ENCODE data around the gene THSD4. TPM values are rescaled to one million over a fixed set of nuclear protein-coding genes. Genes with fewer than 3 reads are reported as not detected.
A peak's percentile ranks its signal among the peaks of the same experiment; 100 is the strongest.

The THSD4 gene
- total RNA-seq, 1 donor, result 15.6 TPM

DNA sequence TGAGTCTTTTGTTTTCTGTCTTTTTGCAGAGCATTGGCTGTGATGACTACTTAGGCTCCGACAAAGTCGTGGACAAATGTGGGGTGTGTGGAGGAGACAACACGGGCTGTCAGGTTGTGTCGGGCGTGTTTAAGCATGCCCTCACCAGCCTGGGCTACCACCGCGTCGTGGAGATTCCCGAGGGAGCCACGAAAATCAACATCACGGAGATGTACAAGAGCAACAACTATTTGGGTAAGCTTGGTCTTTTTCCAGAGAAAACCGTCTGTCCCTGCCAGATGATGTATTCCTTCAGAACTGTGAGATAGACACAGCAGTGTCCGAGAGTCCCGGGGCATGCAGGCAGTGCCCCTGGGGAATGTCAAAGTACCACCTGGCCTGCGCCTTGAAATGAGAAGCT is 545.2 kb downstream of the THSD4 start:
- Histone ChIP-seq H2AFZ (ENCODE audit: low read length) (peak overlapping the region; percentile 56), H3K27ac (ENCODE audit: low read depth, low read length) (no peak overlapping the region), H3K79me2 (ENCODE audit: insufficient read depth, low read length) (no peaks in the 10 kb centered on the region), H3K4me3 (ENCODE audit: insufficient read depth, low read length) (no peak overlapping the region), H3K27me3 (ENCODE audit: insufficient read depth, low read length) (no peaks in the 10 kb centered on the region), H3K9me3 (ENCODE audit: low read depth, low read length) (no peaks in the 10 kb centered on the region), H4K20me1 (ENCODE audit: insufficient read depth, low read length) (peaks cover 2% of the 10 kb centered on the region), H3K36me3 (ENCODE audit: insufficient read depth, low read length) (no peaks in the 10 kb centered on the region), H3K4me2 (ENCODE audit: insufficient read depth, low read length) (peak overlapping the region; percentile 33), H3K4me1 (ENCODE audit: insufficient read depth, low read length) (no peaks in the 10 kb centered on the region)
- DNase-seq (ENCODE audit: insufficient read length, low spot score, missing footprints), result no peak
- TF ChIP-seq, protein P1, sequence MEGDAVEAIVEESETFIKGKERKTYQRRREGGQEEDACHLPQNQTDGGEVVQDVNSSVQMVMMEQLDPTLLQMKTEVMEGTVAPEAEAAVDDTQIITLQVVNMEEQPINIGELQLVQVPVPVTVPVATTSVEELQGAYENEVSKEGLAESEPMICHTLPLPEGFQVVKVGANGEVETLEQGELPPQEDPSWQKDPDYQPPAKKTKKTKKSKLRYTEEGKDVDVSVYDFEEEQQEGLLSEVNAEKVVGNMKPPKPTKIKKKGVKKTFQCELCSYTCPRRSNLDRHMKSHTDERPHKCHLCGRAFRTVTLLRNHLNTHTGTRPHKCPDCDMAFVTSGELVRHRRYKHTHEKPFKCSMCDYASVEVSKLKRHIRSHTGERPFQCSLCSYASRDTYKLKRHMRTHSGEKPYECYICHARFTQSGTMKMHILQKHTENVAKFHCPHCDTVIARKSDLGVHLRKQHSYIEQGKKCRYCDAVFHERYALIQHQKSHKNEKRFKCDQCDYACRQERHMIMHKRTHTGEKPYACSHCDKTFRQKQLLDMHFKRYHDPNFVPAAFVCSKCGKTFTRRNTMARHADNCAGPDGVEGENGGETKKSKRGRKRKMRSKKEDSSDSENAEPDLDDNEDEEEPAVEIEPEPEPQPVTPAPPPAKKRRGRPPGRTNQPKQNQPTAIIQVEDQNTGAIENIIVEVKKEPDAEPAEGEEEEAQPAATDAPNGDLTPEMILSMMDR (IDR thresholded peaks at IDR 0.05; ENCODE audit: extremely low read depth, low read depth, low read length), result no peak

DNA sequence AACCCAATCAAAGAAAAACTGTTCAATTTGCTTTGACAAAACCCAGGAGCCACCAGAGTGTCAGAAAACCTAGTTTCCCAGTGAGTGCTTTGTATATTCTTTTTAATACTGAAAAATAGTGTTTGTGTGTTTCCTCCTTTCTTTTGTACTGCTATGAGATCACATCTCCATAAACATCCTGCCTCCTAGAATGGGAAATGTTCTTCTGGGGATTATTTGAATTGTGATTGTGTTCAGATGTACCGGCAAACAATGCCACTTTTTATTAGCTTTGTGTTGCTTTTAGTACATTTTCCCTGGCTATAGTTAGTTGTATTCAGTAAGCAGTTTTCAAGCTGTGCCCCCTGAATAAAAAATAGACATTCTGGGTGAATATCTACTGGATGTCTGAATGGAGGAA is 547.0 kb downstream of the THSD4 start:
- no peaks in the 10 kb centered on the region for H3K4me1 ChIP-seq (ENCODE audit: insufficient read depth, low read length)
- no peaks in the 10 kb centered on the region for H3K36me3 ChIP-seq (ENCODE audit: insufficient read depth, low read length)
- no peaks in the 10 kb centered on the region for H3K9me3 ChIP-seq (ENCODE audit: low read depth, low read length)
- no peak overlapping the region for H3K4me3 ChIP-seq (ENCODE audit: insufficient read depth, low read length)
- no peaks in the 10 kb centered on the region for H3K79me2 ChIP-seq (ENCODE audit: insufficient read depth, low read length)
- H3K27me3 ChIP-seq (ENCODE audit: insufficient read depth, low read length), result no peaks in the 10 kb centered on the region
- no peak overlapping the region for H3K4me2 ChIP-seq (ENCODE audit: insufficient read depth, low read length)
- TF ChIP-seq, protein P1 (IDR thresholded peaks at IDR 0.05; ENCODE audit: extremely low read depth, low read depth, low read length), result no peak
- no peak overlapping the region for H3K27ac ChIP-seq (ENCODE audit: low read depth, low read length)
- peaks cover 2% of the 10 kb centered on the region for H4K20me1 ChIP-seq (ENCODE audit: insufficient read depth, low read length)
- no peak overlapping the region for H2AFZ ChIP-seq (ENCODE audit: low read length)
- no peak for DNase-seq (ENCODE audit: insufficient read length, low spot score, missing footprints)

DNA sequence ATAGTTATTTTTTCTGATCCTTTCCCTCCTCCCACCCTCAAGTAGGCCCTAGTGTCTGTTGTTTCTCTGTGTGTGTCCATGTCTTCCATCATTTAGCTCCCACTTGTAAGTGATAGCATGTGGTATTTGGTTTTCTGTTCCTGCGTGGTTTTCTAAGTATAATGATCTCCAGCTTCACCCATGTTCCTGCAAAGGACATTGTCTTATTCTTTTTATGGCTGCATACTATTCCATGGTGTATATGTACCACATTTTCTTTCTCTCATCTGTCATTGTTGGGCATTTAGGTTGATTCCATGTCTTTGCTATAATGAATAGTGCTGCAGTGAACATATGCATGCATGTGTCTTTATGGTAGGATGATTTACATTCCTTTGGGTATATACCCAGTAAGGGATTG is 549.4 kb downstream of the THSD4 start:
- H3K4me3 ChIP-seq (ENCODE audit: insufficient read depth, low read length), result no peak overlapping the region
- no peaks in the 10 kb centered on the region for H3K9me3 ChIP-seq (ENCODE audit: low read depth, low read length)
- no peaks in the 10 kb centered on the region for H3K4me1 ChIP-seq (ENCODE audit: insufficient read depth, low read length)
- no peaks in the 10 kb centered on the region for H3K79me2 ChIP-seq (ENCODE audit: insufficient read depth, low read length)
- no peak for DNase-seq (ENCODE audit: insufficient read length, low spot score, missing footprints)
- no peak overlapping the region for H3K27ac ChIP-seq (ENCODE audit: low read depth, low read length)
- H3K36me3 ChIP-seq (ENCODE audit: insufficient read depth, low read length), result no peaks in the 10 kb centered on the region
- H3K27me3 ChIP-seq (ENCODE audit: insufficient read depth, low read length), result no peaks in the 10 kb centered on the region
- no peak overlapping the region for H2AFZ ChIP-seq (ENCODE audit: low read length)
- TF ChIP-seq, protein P1 (IDR thresholded peaks at IDR 0.05; ENCODE audit: extremely low read depth, low read depth, low read length), result no peak
- no peak overlapping the region for H3K4me2 ChIP-seq (ENCODE audit: insufficient read depth, low read length)
- peaks cover 2% of the 10 kb centered on the region for H4K20me1 ChIP-seq (ENCODE audit: insufficient read depth, low read length)

DNA sequence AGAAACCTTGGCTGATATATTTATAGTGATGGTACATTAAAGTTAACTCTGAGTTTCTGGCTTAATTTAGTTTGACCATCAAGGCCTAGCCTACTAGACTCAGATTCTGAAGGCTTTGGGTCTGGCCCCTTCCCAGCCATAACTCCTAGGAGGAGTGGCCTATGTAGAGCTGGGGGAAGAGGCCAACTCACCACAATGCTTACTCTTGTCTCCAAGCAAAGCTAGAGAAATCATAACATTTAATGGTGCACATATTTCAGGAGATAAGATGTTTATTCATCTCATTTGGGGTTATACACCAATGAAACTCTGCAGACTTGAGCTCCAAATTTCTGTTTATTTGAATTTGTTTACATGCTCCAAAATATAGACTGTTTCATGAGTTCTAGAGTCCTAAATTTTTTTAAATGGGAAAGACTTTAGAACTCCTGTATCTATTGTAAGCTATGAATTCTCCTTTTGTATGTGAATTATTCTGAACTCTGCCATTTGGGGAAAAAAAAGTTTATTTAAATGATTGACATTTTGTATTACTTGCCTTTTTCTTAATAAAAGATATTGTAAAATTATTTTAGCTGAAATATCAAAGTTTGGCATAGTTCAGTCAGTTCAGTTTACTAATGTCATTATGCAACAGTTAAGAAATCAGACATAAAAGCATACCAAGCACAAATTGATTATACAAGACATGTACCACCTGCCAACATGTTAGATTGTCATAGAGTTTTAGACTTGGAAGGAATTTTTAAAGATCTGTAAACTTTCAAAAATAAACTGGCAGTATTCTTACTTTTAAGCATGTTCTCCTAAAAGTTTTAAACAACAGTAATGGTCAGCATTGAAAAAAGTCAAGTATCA is 551.7 kb downstream of the THSD4 start:
- no peaks in the 10 kb centered on the region for H3K4me1 ChIP-seq (ENCODE audit: insufficient read depth, low read length)
- no peaks in the 10 kb centered on the region for H3K79me2 ChIP-seq (ENCODE audit: insufficient read depth, low read length)
- H4K20me1 ChIP-seq (ENCODE audit: insufficient read depth, low read length), result no peaks in the 10 kb centered on the region
- H3K4me3 ChIP-seq (ENCODE audit: insufficient read depth, low read length), result no peak overlapping the region
- H3K27ac ChIP-seq (ENCODE audit: low read depth, low read length), result no peak overlapping the region
- H3K36me3 ChIP-seq (ENCODE audit: insufficient read depth, low read length), result no peaks in the 10 kb centered on the region
- no peak overlapping the region for H2AFZ ChIP-seq (ENCODE audit: low read length)
- TF ChIP-seq, protein P1 (IDR thresholded peaks at IDR 0.05; ENCODE audit: extremely low read depth, low read depth, low read length), result no peak
- H3K4me2 ChIP-seq (ENCODE audit: insufficient read depth, low read length), result no peak overlapping the region
- no peaks in the 10 kb centered on the region for H3K27me3 ChIP-seq (ENCODE audit: insufficient read depth, low read length)
- H3K9me3 ChIP-seq (ENCODE audit: low read depth, low read length), result no peaks in the 10 kb centered on the region
- no peak for DNase-seq (ENCODE audit: insufficient read length, low spot score, missing footprints)
